HG03280 (cell line): ENCODE results near the gene ABHD4.
"Not testable (repeated sequence)": the region's sequence is repeated elsewhere in the genome, so short reads cannot be mapped to it uniquely, and the experiment has no call there.

Experiments
- ATAC-seq: cut with Tn5 transposase; IDR thresholded peaks from one replicate; pipeline ENCODE4 v1.9.1; 2021; ENCODE audit warnings: mild to moderate bottlenecking, moderate library complexity; ENCODE audit not compliant: unreplicated experiment

ABHD4 gene, protein sequence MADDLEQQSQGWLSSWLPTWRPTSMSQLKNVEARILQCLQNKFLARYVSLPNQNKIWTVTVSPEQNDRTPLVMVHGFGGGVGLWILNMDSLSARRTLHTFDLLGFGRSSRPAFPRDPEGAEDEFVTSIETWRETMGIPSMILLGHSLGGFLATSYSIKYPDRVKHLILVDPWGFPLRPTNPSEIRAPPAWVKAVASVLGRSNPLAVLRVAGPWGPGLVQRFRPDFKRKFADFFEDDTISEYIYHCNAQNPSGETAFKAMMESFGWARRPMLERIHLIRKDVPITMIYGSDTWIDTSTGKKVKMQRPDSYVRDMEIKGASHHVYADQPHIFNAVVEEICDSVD

DNA sequence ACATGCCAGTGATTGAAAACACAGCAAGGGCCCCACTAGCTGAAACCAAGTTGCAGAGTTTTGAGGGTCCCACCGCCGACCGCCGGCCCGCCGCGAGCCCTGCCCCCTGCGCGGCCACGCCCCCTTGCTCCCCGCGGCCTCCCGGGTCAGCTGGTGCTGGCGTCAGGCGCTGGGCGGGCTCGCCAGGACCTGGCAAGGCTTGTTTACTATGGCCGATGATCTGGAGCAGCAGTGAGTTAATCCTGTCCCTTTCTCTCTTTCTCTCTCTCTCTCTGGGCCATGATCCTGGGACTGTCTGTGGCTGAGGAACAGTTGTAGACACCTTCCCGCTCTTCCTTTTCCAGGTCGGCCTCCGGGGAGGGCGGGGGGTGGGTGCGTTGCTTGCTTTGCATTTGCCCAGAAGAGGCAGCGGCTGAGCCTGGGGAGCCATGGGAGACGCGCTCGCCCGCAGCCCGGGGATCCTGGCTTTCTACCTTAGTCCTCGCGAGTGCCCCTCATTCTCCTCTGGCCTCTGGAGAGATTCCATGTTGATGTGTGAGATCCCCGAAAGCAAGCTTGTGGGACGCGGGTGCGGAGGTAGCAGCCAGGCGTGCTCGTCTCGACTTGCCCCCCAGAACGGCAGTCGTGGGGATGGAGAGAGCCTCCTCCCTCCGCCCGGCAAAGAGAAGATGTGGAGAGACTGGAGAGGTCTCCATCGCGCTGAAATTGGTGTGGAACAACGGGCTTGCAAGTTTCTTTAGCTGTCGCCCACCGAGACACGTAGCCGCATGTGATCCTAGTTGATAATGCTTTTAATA lies at the start of gene ABHD4:
Gene ABHD4, plus strand, starts transcription at position 202 of the 797 bp plus-strand sequence. Its CDS starts 7 bp downstream, at position 209.
- peak; percentile 86 for ATAC-seq

DNA sequence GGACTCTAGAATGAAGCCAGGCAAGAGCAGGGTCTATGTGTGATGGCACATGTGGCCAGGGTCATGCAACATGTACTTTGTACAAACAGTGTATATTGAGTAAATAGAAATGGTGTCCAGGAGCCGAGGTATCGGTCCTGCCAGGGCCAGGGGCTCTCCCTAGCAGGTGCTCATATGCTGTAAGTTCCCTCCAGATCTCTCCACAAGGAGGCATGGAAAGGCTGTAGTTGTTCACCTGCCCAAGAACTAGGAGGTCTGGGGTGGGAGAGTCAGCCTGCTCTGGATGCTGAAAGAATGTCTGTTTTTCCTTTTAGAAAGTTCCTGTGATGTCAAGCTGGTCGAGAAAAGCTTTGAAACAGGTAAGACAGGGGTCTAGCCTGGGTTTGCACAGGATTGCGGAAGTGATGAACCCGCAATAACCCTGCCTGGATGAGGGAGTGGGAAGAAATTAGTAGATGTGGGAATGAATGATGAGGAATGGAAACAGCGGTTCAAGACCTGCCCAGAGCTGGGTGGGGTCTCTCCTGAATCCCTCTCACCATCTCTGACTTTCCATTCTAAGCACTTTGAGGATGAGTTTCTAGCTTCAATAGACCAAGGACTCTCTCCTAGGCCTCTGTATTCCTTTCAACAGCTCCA lies 48.7 kb upstream of the ABHD4 start:
- ATAC-seq: no peak

DNA sequence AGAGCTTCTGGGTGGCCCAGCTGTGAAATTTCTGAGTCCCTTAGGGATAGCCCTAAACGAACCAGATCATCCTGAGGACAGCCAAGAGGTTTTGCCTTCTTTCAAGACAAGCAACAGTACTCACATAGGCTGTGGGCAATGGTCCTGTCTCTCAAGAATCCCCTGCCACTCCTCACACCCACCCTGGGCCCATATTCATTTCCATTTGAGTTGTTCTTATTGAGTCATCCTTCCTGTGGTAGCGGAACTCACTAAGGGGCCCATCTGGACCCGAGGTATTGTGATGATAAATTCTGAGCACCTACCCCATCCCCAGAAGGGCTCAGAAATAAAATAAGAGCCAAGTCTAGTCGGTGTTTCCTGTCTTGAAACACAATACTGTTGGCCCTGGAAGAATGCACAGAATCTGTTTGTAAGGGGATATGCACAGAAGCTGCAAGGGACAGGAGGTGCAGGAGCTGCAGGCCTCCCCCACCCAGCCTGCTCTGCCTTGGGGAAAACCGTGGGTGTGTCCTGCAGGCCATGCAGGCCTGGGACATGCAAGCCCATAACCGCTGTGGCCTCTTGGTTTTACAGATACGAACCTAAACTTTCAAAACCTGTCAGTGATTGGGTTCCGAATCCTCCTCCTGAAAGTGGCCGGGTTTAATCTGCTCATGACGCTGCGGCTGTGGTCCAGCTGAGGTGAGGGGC lies 48.0 kb upstream of the ABHD4 start:
- peak; percentile 49 for ATAC-seq

GRCh38 chr14:22551605-22551997 lies 46.5 kb upstream of the ABHD4 start:
- ATAC-seq: no peak

DNA sequence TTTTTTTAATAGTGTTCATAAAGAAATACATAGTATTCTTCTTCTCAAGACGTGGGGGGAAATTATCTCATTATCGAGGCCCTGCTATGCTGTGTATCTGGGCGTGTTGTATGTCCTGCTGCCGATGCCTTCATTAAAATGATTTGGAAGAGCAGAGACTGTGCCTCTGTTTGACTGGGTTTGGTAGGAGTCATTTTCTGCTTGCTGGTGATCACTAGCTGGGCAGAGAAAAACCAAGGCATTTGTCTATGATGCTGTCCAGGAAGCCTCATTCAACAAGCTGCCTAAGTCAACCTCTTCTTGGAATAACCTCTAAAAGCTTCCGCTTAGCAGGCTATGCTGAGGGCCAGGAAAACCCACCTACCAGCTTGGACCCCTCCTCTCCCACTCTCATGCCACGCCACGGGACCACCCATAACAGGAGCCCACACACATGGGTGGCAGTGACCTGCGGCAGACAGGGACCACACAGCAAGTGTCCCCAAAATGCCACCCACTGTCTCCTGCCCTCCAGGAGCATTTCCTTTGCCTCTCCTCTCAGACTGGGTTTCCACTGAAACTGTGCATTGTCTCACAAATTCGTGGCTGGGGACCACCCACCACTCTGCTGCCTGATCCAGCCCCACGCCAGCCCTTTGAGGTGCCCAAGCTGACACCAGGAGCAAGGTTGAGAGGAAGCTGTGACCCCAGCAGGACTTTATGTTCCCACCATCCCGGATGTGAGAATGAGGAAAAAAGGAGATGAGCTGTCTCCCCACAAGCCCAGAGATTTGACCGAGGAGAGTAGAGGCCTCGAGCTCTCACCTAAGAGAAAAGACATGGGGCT lies 45.9 kb upstream of the ABHD4 start:
- no peak for ATAC-seq

- no peak for ATAC-seq
Measured at GRCh38 chr14:22552827-22553076, 45.3 kb upstream of the ABHD4 start.

GRCh38 chr14:22553445-22553844 lies 44.7 kb upstream of the ABHD4 start:
- ATAC-seq: no peak

DNA sequence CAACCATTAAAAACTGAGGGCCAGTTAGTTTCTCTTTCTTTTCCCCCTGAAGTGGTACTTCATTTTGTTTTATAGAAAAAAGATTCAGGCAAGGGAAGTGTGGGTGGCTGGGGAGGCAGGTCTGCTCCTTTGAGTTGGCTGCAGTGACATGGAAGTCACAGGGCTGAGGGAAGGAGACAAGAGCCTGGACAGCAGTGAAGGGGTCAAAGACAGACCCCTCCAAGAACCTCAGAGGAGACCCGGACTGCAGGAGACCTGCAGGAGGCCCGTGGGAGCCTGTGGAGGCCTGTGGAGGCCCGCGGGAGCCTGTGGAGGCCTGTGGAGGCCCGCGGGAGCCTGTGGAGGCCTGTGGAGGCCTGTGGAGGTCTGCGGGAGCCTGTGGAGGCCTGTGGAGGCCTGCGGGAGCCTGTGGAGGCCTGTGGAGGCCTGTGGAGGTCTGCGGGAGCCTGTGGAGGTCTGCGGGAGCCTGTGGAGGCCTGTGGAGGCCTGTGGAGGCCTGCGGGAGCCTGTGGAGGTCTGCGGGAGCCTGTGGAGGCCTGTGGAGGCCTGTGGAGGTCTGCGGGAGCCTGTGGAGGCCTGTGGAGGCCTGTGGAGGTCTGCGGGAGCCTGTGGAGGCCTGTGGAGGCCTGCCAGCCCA lies 44.1 kb upstream of the ABHD4 start:
- ATAC-seq: not testable (repeated sequence)

GRCh38 chr14:22554498-22555383 lies 43.4 kb upstream of the ABHD4 start:
- no peak for ATAC-seq

GRCh38 chr14:22555384-22556011 lies 42.6 kb upstream of the ABHD4 start:
- ATAC-seq: no peak

DNA sequence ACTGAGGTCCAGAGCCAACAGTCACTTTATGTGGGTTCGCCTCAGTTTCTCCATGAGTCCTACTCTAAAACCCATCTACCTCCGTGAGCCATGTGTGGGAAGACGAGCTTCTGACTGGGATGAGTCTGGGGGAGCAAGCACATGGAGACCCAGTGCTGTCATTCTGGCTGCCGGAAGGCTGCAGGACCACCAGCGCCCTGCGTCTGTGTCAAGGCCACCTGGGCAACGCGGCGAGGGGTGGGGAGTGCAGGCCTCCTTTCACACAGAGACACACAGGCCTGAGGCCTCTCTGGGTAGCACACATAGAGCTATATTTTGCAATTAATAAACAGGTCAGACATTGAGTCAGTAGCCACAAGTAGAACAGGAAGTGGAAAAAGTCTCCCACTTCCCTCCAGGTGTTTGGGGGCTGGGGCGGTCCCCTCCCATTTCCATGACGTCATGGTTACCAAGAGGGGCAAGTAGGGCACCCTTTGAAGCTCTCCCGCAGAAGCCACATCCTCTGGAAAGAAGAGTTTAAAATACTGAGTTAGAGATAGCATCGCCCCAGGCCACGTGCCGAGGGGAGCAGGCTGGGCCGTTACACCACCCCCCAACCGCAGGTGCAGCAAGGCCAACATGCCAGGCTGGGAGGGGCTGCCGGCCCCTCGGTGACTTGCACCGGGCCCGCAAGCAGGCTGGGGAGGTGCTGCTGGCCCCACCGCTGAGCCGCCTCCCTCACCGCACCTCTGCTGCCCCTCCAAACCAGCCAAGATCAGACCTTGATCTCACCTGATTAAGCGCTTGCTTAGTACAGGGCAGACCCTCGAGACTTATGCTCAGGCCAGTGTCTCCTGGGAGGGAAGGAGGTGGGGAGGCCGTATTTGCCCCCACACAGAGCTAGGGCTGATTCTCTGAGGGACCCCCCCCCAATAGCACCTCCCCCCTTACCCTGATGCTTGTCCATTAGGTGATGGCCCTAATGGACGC lies 41.8 kb upstream of the ABHD4 start:
- ATAC-seq: peak; percentile 65

GRCh38 chr14:22556990-22557623 lies 41.0 kb upstream of the ABHD4 start:
- peak; percentile 36 for ATAC-seq

DNA sequence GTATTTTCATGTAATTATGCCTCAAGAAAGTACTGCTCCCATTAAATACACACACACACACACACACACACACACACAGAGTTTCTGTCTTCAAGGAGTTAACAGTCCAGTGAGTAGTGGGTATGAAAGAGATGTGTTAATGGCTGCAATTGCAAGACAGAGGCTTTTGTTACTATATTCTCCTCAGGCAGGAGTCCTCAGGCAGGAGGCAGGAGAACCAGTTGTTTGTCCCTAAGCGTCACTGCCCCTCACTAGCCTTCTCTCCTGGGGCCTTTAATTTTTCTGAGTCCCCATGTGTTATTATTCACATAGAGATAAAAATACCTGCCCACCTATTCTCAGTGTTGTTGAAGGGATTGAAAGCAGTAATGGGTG lies 40.3 kb upstream of the ABHD4 start:
- ATAC-seq: no peak

DNA sequence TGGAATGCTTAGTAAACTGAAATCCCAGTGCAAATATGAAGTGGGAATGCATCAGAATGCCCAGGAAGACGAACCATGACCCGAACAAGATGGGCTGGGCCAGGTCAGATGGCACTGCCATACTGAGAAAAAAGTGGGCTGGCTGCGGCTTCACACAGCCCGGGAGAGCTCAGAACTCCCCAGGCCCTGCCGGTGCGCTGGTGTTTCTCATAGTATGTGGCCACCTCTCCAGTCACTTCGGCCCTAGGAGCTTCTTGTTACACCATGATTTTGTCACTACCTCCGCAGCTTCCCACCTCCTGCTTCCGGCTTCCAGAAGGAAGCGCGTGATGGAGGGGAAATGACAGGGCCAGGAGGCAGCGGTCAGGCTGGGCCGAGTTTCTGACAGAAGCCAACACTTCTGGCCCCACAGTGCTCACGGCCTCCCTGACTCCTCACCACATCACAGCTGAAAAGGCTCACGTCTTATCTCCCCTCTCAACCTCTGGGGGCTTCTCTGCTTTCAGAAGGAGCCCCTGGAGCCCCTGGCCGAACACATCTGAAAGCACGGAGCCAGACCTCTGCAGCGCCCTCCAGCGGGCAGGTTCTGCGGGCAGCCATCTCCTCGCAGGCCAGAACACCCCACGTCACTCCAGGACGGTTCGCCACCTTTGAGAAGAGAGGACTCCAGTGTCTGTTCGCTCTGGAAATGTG lies 39.7 kb upstream of the ABHD4 start:
- no peak for ATAC-seq

DNA sequence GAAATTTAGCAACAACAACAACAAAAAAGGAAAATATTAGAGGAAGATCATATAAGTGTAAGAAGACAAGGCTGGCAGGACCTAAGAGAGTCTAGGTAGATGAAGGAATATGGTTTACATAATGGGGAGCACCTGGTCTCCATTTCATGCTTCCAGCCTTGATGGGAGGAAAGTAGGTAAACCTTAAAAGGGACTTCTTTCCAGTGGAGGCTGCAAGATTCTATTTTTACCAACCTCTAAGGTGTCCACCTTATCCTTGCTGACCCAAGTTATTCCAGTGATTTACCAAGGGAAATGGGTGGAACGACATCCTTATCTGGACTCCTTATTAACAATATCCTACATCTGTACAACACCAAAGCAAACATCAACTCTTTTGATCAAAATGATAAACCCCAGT lies 39.1 kb upstream of the ABHD4 start:
- no peak for ATAC-seq

- ATAC-seq: no peak
Measured at GRCh38 chr14:22560662-22561365, 37.3 kb upstream of the ABHD4 start.
